Measurements from ENCODE around the gene NTRK2.

NTRK2 gene

GRCh38 chr9:85007748-85008147 is 338.2 kb downstream of the NTRK2 start:
- no peaks in the 10 kb centered on the region for H3K4me1 ChIP-seq (ENCODE audit: insufficient read depth, low read length, severe bottlenecking)
- no peak overlapping the region for H3K4me2 ChIP-seq (ENCODE audit: low read length)
- H3K9me2 ChIP-seq (ENCODE audit: low read depth, low read length) = no peaks in the 10 kb centered on the region
- H3K27ac ChIP-seq (ENCODE audit: low read depth, low read length, poor library complexity, severe bottlenecking) = no peak overlapping the region
- H3K9me3 ChIP-seq (ENCODE audit: low read length) = no peaks in the 10 kb centered on the region
- no peaks in the 10 kb centered on the region for H3K79me2 ChIP-seq (ENCODE audit: insufficient read depth, low read length)
- no peak overlapping the region for H2AFZ ChIP-seq (ENCODE audit: low read length)
- no peaks in the 10 kb centered on the region for H3F3A ChIP-seq (ENCODE audit: insufficient read depth, low read length)
- H3K4me3 ChIP-seq (ENCODE audit: low read depth, low read length, poor library complexity, severe bottlenecking) = no peak overlapping the region
- no peak overlapping the region for H3K9ac ChIP-seq (ENCODE audit: low read length)
- H3K36me3 ChIP-seq (ENCODE audit: insufficient read depth, low read length) = no peaks in the 10 kb centered on the region
- no peaks in the 10 kb centered on the region for H3K27me3 ChIP-seq (ENCODE audit: insufficient read depth, low read length)
- H4K20me1 ChIP-seq (ENCODE audit: insufficient read depth, low read length) = no peaks in the 10 kb centered on the region
- TF ChIP-seq CTCF (IDR thresholded peaks at IDR 0.05; ENCODE audit: low read length) (no peak), EZH2 (IDR thresholded peaks at IDR 0.05; ENCODE audit: borderline replicate concordance, low read length) (no peak)

GRCh38 chr9:85008215-85008614 is 338.7 kb downstream of the NTRK2 start:
- no peaks in the 10 kb centered on the region for H3F3A ChIP-seq (ENCODE audit: insufficient read depth, low read length)
- H3K27ac ChIP-seq (ENCODE audit: low read depth, low read length, poor library complexity, severe bottlenecking) = no peak overlapping the region
- no peaks in the 10 kb centered on the region for H3K9me3 ChIP-seq (ENCODE audit: low read length)
- no peaks in the 10 kb centered on the region for H3K27me3 ChIP-seq (ENCODE audit: insufficient read depth, low read length)
- no peaks in the 10 kb centered on the region for H3K9me2 ChIP-seq (ENCODE audit: low read depth, low read length)
- H3K4me1 ChIP-seq (ENCODE audit: insufficient read depth, low read length, severe bottlenecking) = no peaks in the 10 kb centered on the region
- TF ChIP-seq CTCF (IDR thresholded peaks at IDR 0.05; ENCODE audit: low read length) = no peak
- TF ChIP-seq EZH2 (IDR thresholded peaks at IDR 0.05; ENCODE audit: borderline replicate concordance, low read length) = no peak
- no peak overlapping the region for H3K4me3 ChIP-seq (ENCODE audit: low read depth, low read length, poor library complexity, severe bottlenecking)
- H4K20me1 ChIP-seq (ENCODE audit: insufficient read depth, low read length) = no peaks in the 10 kb centered on the region
- no peak overlapping the region for H3K4me2 ChIP-seq (ENCODE audit: low read length)
- no peak overlapping the region for H3K9ac ChIP-seq (ENCODE audit: low read length)
- H2AFZ ChIP-seq (ENCODE audit: low read length) = no peak overlapping the region
- H3K36me3 ChIP-seq (ENCODE audit: insufficient read depth, low read length) = no peaks in the 10 kb centered on the region
- no peaks in the 10 kb centered on the region for H3K79me2 ChIP-seq (ENCODE audit: insufficient read depth, low read length)

GRCh38 chr9:85009251-85009650 is 339.7 kb downstream of the NTRK2 start:
- no peak overlapping the region for H3K9ac ChIP-seq (ENCODE audit: low read length)
- H3K9me2 ChIP-seq (ENCODE audit: low read depth, low read length) = no peaks in the 10 kb centered on the region
- no peak overlapping the region for H3K4me2 ChIP-seq (ENCODE audit: low read length)
- TF ChIP-seq CTCF (IDR thresholded peaks at IDR 0.05; ENCODE audit: low read length) (no peak), EZH2 (IDR thresholded peaks at IDR 0.05; ENCODE audit: borderline replicate concordance, low read length) (no peak)
- H3K36me3 ChIP-seq (ENCODE audit: insufficient read depth, low read length) = no peaks in the 10 kb centered on the region
- H4K20me1 ChIP-seq (ENCODE audit: insufficient read depth, low read length) = no peaks in the 10 kb centered on the region
- no peaks in the 10 kb centered on the region for H3F3A ChIP-seq (ENCODE audit: insufficient read depth, low read length)
- H3K27ac ChIP-seq (ENCODE audit: low read depth, low read length, poor library complexity, severe bottlenecking) = no peak overlapping the region
- no peak overlapping the region for H2AFZ ChIP-seq (ENCODE audit: low read length)
- H3K27me3 ChIP-seq (ENCODE audit: insufficient read depth, low read length) = no peaks in the 10 kb centered on the region
- no peaks in the 10 kb centered on the region for H3K9me3 ChIP-seq (ENCODE audit: low read length)
- no peaks in the 10 kb centered on the region for H3K79me2 ChIP-seq (ENCODE audit: insufficient read depth, low read length)
- H3K4me3 ChIP-seq (ENCODE audit: low read depth, low read length, poor library complexity, severe bottlenecking) = no peak overlapping the region
- H3K4me1 ChIP-seq (ENCODE audit: insufficient read depth, low read length, severe bottlenecking) = no peaks in the 10 kb centered on the region
